HepG2 (cell line): Measurements from ENCODE around the gene RPL18. TPM values are rescaled to one million over a fixed set of nuclear protein-coding genes. Genes with fewer than 3 reads are reported as not detected.

Source experiments
- BRCA1 ChIP-seq: sonication (generic); formaldehyde crosslinking; IDR thresholded peaks from 2 replicates; pipeline ENCODE4 v1.4.0; 2020; ENCODE audit warnings: missing genetic modification reagents
- CAMTA2 ChIP-seq: sonication (generic); formaldehyde crosslinking; IDR thresholded peaks from 2 replicates; pipeline ENCODE4 v1.4.0; 2020; ENCODE audit warnings: mild to moderate bottlenecking, missing genetic modification reagents, borderline replicate concordance
- CBX2 ChIP-seq, 2 experiments: fragments of 200-600 bp in 1 of 2; sonication (generic); formaldehyde crosslinking in 1 of 2; IDR thresholded peaks; 2 replicates each; pipeline versions ENCODE4 v1.7.0 to v1.8.1; 2018 to 2022; ENCODE audit warnings: low read depth in 2 of 2, low read length in 1 of 2, mild to moderate bottlenecking in 1 of 2, missing genetic modification reagents in 1 of 2
- CEBPG ChIP-seq: IDR thresholded peaks from 2 replicates; pipeline ENCODE4 v1.6.1; 2016
- DDIT3 ChIP-seq: sonication (generic); formaldehyde crosslinking; IDR thresholded peaks from 2 replicates; pipeline ENCODE4 v1.4.0; 2020; ENCODE audit warnings: mild to moderate bottlenecking, missing genetic modification reagents
- MLXIP ChIP-seq: sonication (generic); formaldehyde crosslinking; IDR thresholded peaks from 2 replicates; pipeline ENCODE4 v1.9.0; 2021; ENCODE audit warnings: missing genetic modification reagents, borderline replicate concordance
- MTERF4 ChIP-seq: sonication (generic); formaldehyde crosslinking; IDR thresholded peaks from 2 replicates; pipeline ENCODE4 v1.8.0; 2023; ENCODE audit warnings: mild to moderate bottlenecking, missing genetic modification reagents
- MXI1 ChIP-seq: IDR thresholded peaks from 3 replicates; pipeline ENCODE4 v1.6.1; 2012; ENCODE audit warnings: low read depth, low read length, inconsistent platforms, borderline replicate concordance
- NFKBIZ ChIP-seq: IDR thresholded peaks from 2 replicates; pipeline ENCODE4 v1.6.1; 2018; ENCODE audit warnings: missing genetic modification reagents, missing compliant biosample characterization
- RAD51 ChIP-seq: fragments of 450-650 bp; IDR thresholded peaks from 2 replicates; pipeline ENCODE4 v1.6.1; 2016; ENCODE audit warnings: borderline replicate concordance
- REPIN1 ChIP-seq: sonication (generic); formaldehyde crosslinking; IDR thresholded peaks from 2 replicates; pipeline ENCODE4 v1.8.0; 2022; ENCODE audit warnings: missing genetic modification reagents, low read depth, mild to moderate bottlenecking, borderline replicate concordance
- RXRB ChIP-seq: IDR thresholded peaks from 2 replicates; pipeline ENCODE4 v1.6.1; 2016; ENCODE audit warnings: borderline replicate concordance, missing genetic modification reagents, missing compliant biosample characterization
- SMAD3 ChIP-seq: sonication (generic); formaldehyde crosslinking; IDR thresholded peaks from 2 replicates; pipeline ENCODE4 v1.4.0; 2020; ENCODE audit warnings: missing genetic modification reagents
- SNAPC2 ChIP-seq: sonication (generic); formaldehyde crosslinking; IDR thresholded peaks from 2 replicates; pipeline ENCODE4 v1.8.1; 2022; ENCODE audit warnings: mild to moderate bottlenecking, missing genetic modification reagents
- ZBTB8A ChIP-seq: sonication (generic); formaldehyde crosslinking; IDR thresholded peaks from 2 replicates; pipeline ENCODE4 v1.4.0; 2020; ENCODE audit warnings: mild to moderate bottlenecking, low read depth, missing genetic modification reagents, borderline replicate concordance
- ZKSCAN1 ChIP-seq: fragments of 150-350 bp; IDR thresholded peaks from 2 replicates; pipeline ENCODE4 v1.6.1; 2014; ENCODE audit warnings: low read length
- ZNF18 ChIP-seq: sonication (generic); formaldehyde crosslinking; IDR thresholded peaks from 2 replicates; pipeline ENCODE4 v1.8.0; 2022; ENCODE audit warnings: mild to moderate bottlenecking, missing genetic modification reagents; ENCODE audit not compliant: insufficient replicate concordance
- ZNF317 ChIP-seq: sonication (generic); formaldehyde crosslinking; IDR thresholded peaks from 2 replicates; pipeline ENCODE4 v1.5.0; 2020; ENCODE audit warnings: mild to moderate bottlenecking, missing genetic modification reagents
- ZNF441 ChIP-seq: sonication (generic); formaldehyde crosslinking; IDR thresholded peaks from 2 replicates; pipeline ENCODE4 v1.7.0; 2021; ENCODE audit warnings: missing genetic modification reagents, borderline replicate concordance
- ZNF496 ChIP-seq: sonication (generic); formaldehyde crosslinking; IDR thresholded peaks from 2 replicates; pipeline ENCODE4 v1.8.1; 2023; ENCODE audit warnings: mild to moderate bottlenecking, moderate library complexity, missing genetic modification reagents; ENCODE audit not compliant: insufficient replicate concordance
- ZNF558 ChIP-seq: sonication (generic); formaldehyde crosslinking; IDR thresholded peaks from 2 replicates; pipeline ENCODE4 v1.9.0; 2022; ENCODE audit warnings: mild to moderate bottlenecking, missing genetic modification reagents, borderline replicate concordance
- ZNF75D ChIP-seq: sonication (generic); formaldehyde crosslinking; IDR thresholded peaks from 2 replicates; pipeline ENCODE4 v1.8.1; 2023; ENCODE audit warnings: missing genetic modification reagents, mild to moderate bottlenecking, borderline replicate concordance
- ZNF777 ChIP-seq: sonication (generic); formaldehyde crosslinking; IDR thresholded peaks from 2 replicates; pipeline ENCODE4 v1.4.0; 2020; ENCODE audit warnings: missing genetic modification reagents
- polyA plus RNA-seq, 8 experiments: library from polyadenylated mRNA; depleted of rRNA in 3 of 8; stranded (reverse) in 7 of 8; unstranded in 1 of 8; fragments of >200 nt; fragmentation: Illumina TruSeq in 4 of 8; extraction: Trizol in 4 of 8; gene quantifications; 2 replicates each; pipeline versions ENCODE4 v1.2.1 to v1.2.3, GENCODE V29; 2011 to 2016; ENCODE audit warnings: low read depth in 4 of 8, missing spikeins in 1 of 8, mixed read lengths in 1 of 8; ENCODE audit not compliant: insufficient read depth in 1 of 8
- total RNA-seq, 5 experiments: library from RNA; depleted of rRNA; stranded (reverse); fragments of >200 nt; fragmentation: Illumina TruSeq; extraction: Trizol; gene quantifications; 2 replicates each; pipeline ENCODE4 v1.2.3, GENCODE V29; 2016; ENCODE audit warnings: low read depth in 1 of 5

The RPL18 gene
- total and polyA plus RNA-seq, 2 of the 13 experiments (the other 11 are each of a cell fraction or from before 2014, with no cell fraction given), result 1,485 to 1,639 TPM

- TF ChIP-seq CAMTA2 (CRISPR knock-in tag) (no peak), CBX2 (IDR thresholded peaks at IDR 0.05; ENCODE audit: low read depth, low read length) (no peak), CBX2 (CRISPR knock-in tag; IDR thresholded peaks at IDR 0.05; ENCODE audit: low read depth) (no peak), ZBTB8A (CRISPR knock-in tag) (no peak), ZNF18 (CRISPR knock-in tag) (no peak), SMAD3 (CRISPR knock-in tag) (no peak), RXRB (CRISPR knock-in tag) (peak; percentile 100), MXI1 (peak; percentile 81; the same call in 1 of the 3 replicates), BRCA1 (CRISPR knock-in tag) (no peak), CEBPG (no peak), MTERF4 (no peak), ZNF777 (no peak), ZNF496 (CRISPR knock-in tag) (no peak), ZNF441 (no peak; the same call in 1 of the 2 replicates), ZNF317 (no peak), DDIT3 (CRISPR knock-in tag) (no peak), NFKBIZ (CRISPR knock-in tag) (no peak), REPIN1 (CRISPR knock-in tag) (peak; percentile 72), SNAPC2 (CRISPR knock-in tag) (0 out of 2 replicates have a peak, but pooled peaks have one; percentile 30), RAD51 (peak; percentile 63; the same call in 1 of the 2 replicates), ZNF558 (CRISPR knock-in tag) (no peak), MLXIP (CRISPR knock-in tag) (no peak), ZNF75D (CRISPR knock-in tag) (no peak), ZKSCAN1 (no peak)
Measured at GRCh38 chr19:48634424-48635262, 15.7 kb upstream of the RPL18 start (continued).
